ENCODE data around the gene TTLL5.
A peak's percentile ranks its signal among the peaks of the same experiment; 100 is the strongest.

TTLL5 gene

GRCh38 chr14:75648066-75648838 lies 12.8 kb upstream of the TTLL5 start:
- Histone ChIP-seq H3K4me3 (ENCODE audit: low read depth, low read length) (no peak overlapping the region), H3K4me2 (ENCODE audit: low read length) (peak overlapping the region; percentile 2), H3K79me2 (no peaks in the 10 kb centered on the region), H3K27ac (peak overlapping the region; percentile 13), H3K9me3 (ENCODE audit: control insufficient read depth, low read length) (no peaks in the 10 kb centered on the region), H3K4me1 (peaks cover 5% of the 10 kb centered on the region), H3K27me3 (ENCODE audit: control insufficient read depth, insufficient read depth, low read length) (no peaks in the 10 kb centered on the region), H3K36me3 (ENCODE audit: control insufficient read depth, insufficient read depth, low read length) (no peaks in the 10 kb centered on the region), H3K9ac (no peak overlapping the region), H2AFZ (no peak overlapping the region)
- TF ChIP-seq CTCF (IDR thresholded peaks at IDR 0.05): no peak

- Histone ChIP-seq H3K27me3 (ENCODE audit: control insufficient read depth, insufficient read depth, low read length) (no peaks in the 10 kb centered on the region), H3K36me3 (ENCODE audit: control insufficient read depth, insufficient read depth, low read length) (no peaks in the 10 kb centered on the region), H2AFZ (no peak overlapping the region), H3K9ac (no peak overlapping the region), H3K79me2 (no peaks in the 10 kb centered on the region), H3K27ac (no peak overlapping the region), H3K4me2 (ENCODE audit: low read length) (no peak overlapping the region), H3K4me1 (peaks cover 5% of the 10 kb centered on the region), H3K4me3 (ENCODE audit: low read depth, low read length) (no peak overlapping the region), H3K9me3 (ENCODE audit: control insufficient read depth, low read length) (no peaks in the 10 kb centered on the region)
- no peak for TF ChIP-seq CTCF (IDR thresholded peaks at IDR 0.05)
These were observed 11.7 kb upstream of the TTLL5 start for GRCh38 chr14:75649337-75649736.

- Histone ChIP-seq H3K27ac (no peak overlapping the region), H3K36me3 (ENCODE audit: control insufficient read depth, insufficient read depth, low read length) (no peaks in the 10 kb centered on the region), H3K79me2 (no peaks in the 10 kb centered on the region)
These were observed 11.3 kb upstream of the TTLL5 start for GRCh38 chr14:75649773-75650172.

GRCh38 chr14:75650253-75651058 lies 10.6 kb upstream of the TTLL5 start:
- H3K9ac ChIP-seq: no peak overlapping the region
- no peaks in the 10 kb centered on the region for H3K36me3 ChIP-seq (ENCODE audit: control insufficient read depth, insufficient read depth, low read length)
- H3K4me1 ChIP-seq: peaks cover 5% of the 10 kb centered on the region
- H3K27me3 ChIP-seq (ENCODE audit: control insufficient read depth, insufficient read depth, low read length): no peaks in the 10 kb centered on the region
- H3K4me2 ChIP-seq (ENCODE audit: low read length): no peak overlapping the region
- no peaks in the 10 kb centered on the region for H3K79me2 ChIP-seq
- H3K27ac ChIP-seq: no peak overlapping the region
- no peak overlapping the region for H3K4me3 ChIP-seq (ENCODE audit: low read depth, low read length)
- TF ChIP-seq CTCF (IDR thresholded peaks at IDR 0.05): no peak
- H2AFZ ChIP-seq: no peak overlapping the region
- no peaks in the 10 kb centered on the region for H3K9me3 ChIP-seq (ENCODE audit: control insufficient read depth, low read length)

More at GRCh38 chr14:75649773-75650172, 11.3 kb upstream of the TTLL5 start:
- Histone ChIP-seq H3K9me3 (ENCODE audit: control insufficient read depth, low read length) (no peaks in the 10 kb centered on the region), H3K4me3 (ENCODE audit: low read depth, low read length) (no peak overlapping the region), H2AFZ (no peak overlapping the region), H3K4me1 (peaks cover 5% of the 10 kb centered on the region), H3K4me2 (ENCODE audit: low read length) (no peak overlapping the region), H3K27me3 (ENCODE audit: control insufficient read depth, insufficient read depth, low read length) (no peaks in the 10 kb centered on the region), H3K9ac (no peak overlapping the region)
- TF ChIP-seq CTCF (IDR thresholded peaks at IDR 0.05): no peak

Data from parathyroid adenoma (tissue), 2 donors.